PC-3 (cell line): ENCODE measurements around the gene PITX1. TPM values are rescaled to one million over a fixed set of nuclear protein-coding genes. Genes with fewer than 3 reads are reported as not detected.

Experiments used
- ATAC-seq: fragments of 200-7000 bp; cut with Tn5 transposase; 2 replicates; pipeline ENCODE4 v1.9.1; 2020; ENCODE audit warnings: mild to moderate bottlenecking, moderate library complexity
- BruUV-seq: library from RNA; stranded (reverse); fragments of 400-500 nt; replicated peaks from 2 replicates; lab custom pipeline; 2021; lab: Mats Ljungman, UMichigan
- CTCF ChIA-PET: fragments of 300-600 bp; sonication (Branson Sonifier 250); formaldehyde crosslinking; loops from one replicate; lab custom pipeline; 2022; ENCODE audit warnings: antibody characterized with exemption; lab: Charles Lee
- POLR2A ChIA-PET: fragments of 300-600 bp; sonication (Branson Sonifier 250); formaldehyde crosslinking; loops from one replicate; lab custom pipeline; 2022; ENCODE audit warnings: antibody characterized with exemption; ENCODE audit not compliant: unreplicated experiment; lab: Charles Lee
- DNase-seq: peaks from one replicate; pipeline ENCODE4 v3.0.0-alpha.2; 2015
- H2AFZ ChIP-seq: fragments of 300-600 bp; sonication (generic); 2 replicates; pipeline ENCODE4 v1.6.0; 2016; ENCODE audit warnings: antibody characterized with exemption, low read length
- H3F3A ChIP-seq: fragments of 300-600 bp; sonication (generic); one replicate; pipeline ENCODE4 v1.6.0; 2017; ENCODE audit warnings: antibody characterized with exemption, low read length, control low read depth, mild to moderate bottlenecking; ENCODE audit not compliant: unreplicated experiment
- H3K27ac ChIP-seq: fragments of 300-600 bp; sonication (generic); 2 replicates; pipeline ENCODE4 v1.5.1; 2016; ENCODE audit warnings: mild to moderate bottlenecking, low read length
- H3K27me3 ChIP-seq: fragments of 300-600 bp; sonication (generic); 2 replicates; pipeline ENCODE4 v1.6.1; 2016; ENCODE audit warnings: low read length, mixed read lengths
- H3K36me3 ChIP-seq: fragments of 300-600 bp; sonication (generic); 2 replicates; pipeline ENCODE4 v1.6.1; 2016; ENCODE audit warnings: low read depth, mixed run types, low read length, mixed read lengths
- H3K4me1 ChIP-seq: fragments of 300-600 bp; sonication (generic); 2 replicates; pipeline ENCODE4 v1.5.1; 2016; ENCODE audit warnings: low read length; ENCODE audit not compliant: insufficient read depth
- H3K4me2 ChIP-seq: fragments of 300-600 bp; sonication (generic); 2 replicates; pipeline ENCODE4 v1.6.0; 2016; ENCODE audit warnings: low read length
- H3K4me3 ChIP-seq: fragments of 300-600 bp; sonication (generic); 2 replicates; pipeline ENCODE4 v1.5.1; 2016; ENCODE audit warnings: mild to moderate bottlenecking, low read length, mixed read lengths
- H3K79me2 ChIP-seq: fragments of 300-600 bp; sonication (generic); 2 replicates; pipeline ENCODE4 v1.6.1; 2017; ENCODE audit warnings: low read length, mixed read lengths
- H3K9ac ChIP-seq: fragments of 300-600 bp; sonication (generic); 2 replicates; pipeline ENCODE4 v1.6.0; 2016; ENCODE audit warnings: mild to moderate bottlenecking, low read length
- H3K9me2 ChIP-seq: fragments of 300-600 bp; sonication (generic); replicated peaks from 2 replicates; pipeline ENCODE4 v1.6.1; 2016; ENCODE audit warnings: mixed run types, low read length, mixed read lengths
- H3K9me3 ChIP-seq: fragments of 300-600 bp; sonication (generic); 2 replicates; pipeline ENCODE4 v1.6.1; 2016; ENCODE audit warnings: low read length, mixed read lengths
- H4K20me1 ChIP-seq: fragments of 300-600 bp; sonication (generic); 2 replicates; pipeline ENCODE4 v1.6.1; 2016; ENCODE audit warnings: low read length, mixed read lengths
- CTCF ChIP-seq: fragments of 300-600 bp; sonication (generic); conservative IDR thresholded peaks from 2 replicates; pipeline ENCODE4 v1.5.1; 2017; ENCODE audit warnings: antibody characterized with exemption, low read depth, mild to moderate bottlenecking, low read length
- EZH2 ChIP-seq: fragments of 300-600 bp; sonication (generic); IDR thresholded peaks from one replicate; pipeline ENCODE4 v1.6.1; 2017; ENCODE audit warnings: antibody characterized with exemption, mild to moderate bottlenecking, low read length; ENCODE audit not compliant: unreplicated experiment
- EZH2phosphoT487 ChIP-seq: fragments of 300-600 bp; sonication (generic); IDR thresholded peaks from 2 replicates; pipeline ENCODE4 v1.6.1; 2018; ENCODE audit warnings: mild to moderate bottlenecking, antibody characterized with exemption, low read length, borderline replicate concordance
- intact Hi-C: fragments of 100-400 bp; cut with micrococcal nuclease; formaldehyde crosslinking; loops from 2 replicates; pipeline ENCODE4 v1.9.0; 2023
- total RNA-seq: library from RNA; depleted of rRNA; stranded (reverse); fragments of >200 nt; gene quantifications from 2 replicates; pipeline ENCODE4 v1.2.3, GENCODE V29; 2014

PITX1 gene
- total RNA-seq, 1 experiment from 2014 or later, result 40.8 TPM

GRCh38 chr5:135008556-135008955, 25.5 kb downstream of the PITX1 start:
- H3K9ac ChIP-seq, result no peak overlapping the region
- no peak overlapping the region for H3K4me2 ChIP-seq
- ChIA-PET CTCF (no interaction called here), POLR2A (no interaction called here)
- no peaks in the 10 kb centered on the region for H3K9me2 ChIP-seq
- TF ChIP-seq EZH2phosphoT487 (no peak), CTCF (no peak), EZH2 (no peak)
- intact Hi-C loops, result no loop called here
- H3K27ac ChIP-seq, result no peak overlapping the region
- no peaks in the 10 kb centered on the region for H3F3A ChIP-seq
- H4K20me1 ChIP-seq, result no peaks in the 10 kb centered on the region
- DNase-seq (no peak), ATAC-seq (no peak)
- H3K9me3 ChIP-seq, result no peaks in the 10 kb centered on the region
- no TSS peak for BruUV-seq
- H3K4me3 ChIP-seq, result no peak overlapping the region
- no peaks in the 10 kb centered on the region for H3K4me1 ChIP-seq
- no peaks in the 10 kb centered on the region for H3K79me2 ChIP-seq
- H3K27me3 ChIP-seq, result no peaks in the 10 kb centered on the region
- H2AFZ ChIP-seq, result no peak overlapping the region
- no peaks in the 10 kb centered on the region for H3K36me3 ChIP-seq

GRCh38 chr5:135007749-135008363, 26.2 kb downstream of the PITX1 start:
- no peaks in the 10 kb centered on the region for H3K9me2 ChIP-seq
- no TSS peak for BruUV-seq
- no peak for TF ChIP-seq EZH2
- no peak for TF ChIP-seq CTCF
- no peak for TF ChIP-seq EZH2phosphoT487
- no peaks in the 10 kb centered on the region for H3K36me3 ChIP-seq
- no peak overlapping the region for H3K4me3 ChIP-seq
- no peak overlapping the region for H3K4me2 ChIP-seq
- H2AFZ ChIP-seq, result no peak overlapping the region
- no peaks in the 10 kb centered on the region for H3K4me1 ChIP-seq
- no peaks in the 10 kb centered on the region for H3K79me2 ChIP-seq
- DNase-seq (no peak), ATAC-seq (no peak)
- H3K27me3 ChIP-seq, result no peaks in the 10 kb centered on the region
- H3K27ac ChIP-seq, result no peak overlapping the region
- no peaks in the 10 kb centered on the region for H4K20me1 ChIP-seq
- ChIA-PET CTCF (no interaction called here), POLR2A (no interaction called here)
- H3K9ac ChIP-seq, result no peak overlapping the region
- H3F3A ChIP-seq, result no peaks in the 10 kb centered on the region
- no peaks in the 10 kb centered on the region for H3K9me3 ChIP-seq
- intact Hi-C loops, result no loop called here

DNA sequence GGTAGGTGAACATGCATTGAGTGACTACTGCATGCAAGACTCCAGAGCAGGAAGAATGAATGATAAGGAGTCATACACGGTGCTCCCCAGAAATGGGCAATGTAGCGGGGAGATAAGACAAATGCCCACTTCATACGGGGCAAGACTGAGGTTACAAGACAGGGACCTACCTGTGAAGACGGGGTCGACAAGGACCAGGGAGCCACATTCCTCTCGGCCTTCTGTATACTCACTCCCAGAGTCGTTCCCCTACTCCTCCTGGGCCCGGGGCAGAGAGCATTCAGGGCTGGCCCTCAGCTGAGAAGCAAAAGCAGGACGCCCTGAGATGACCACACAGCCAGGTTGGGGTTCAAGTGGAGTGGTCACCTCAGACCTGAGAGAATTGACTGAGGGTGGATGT, 26.7 kb downstream of the PITX1 start:
- no peaks in the 10 kb centered on the region for H3K79me2 ChIP-seq
- no peak overlapping the region for H3K4me2 ChIP-seq
- ChIA-PET POLR2A (no interaction called here), CTCF (no interaction called here)
- no peaks in the 10 kb centered on the region for H3K4me1 ChIP-seq
- no peak overlapping the region for H2AFZ ChIP-seq
- no peaks in the 10 kb centered on the region for H3K27me3 ChIP-seq
- ATAC-seq (no peak), DNase-seq (no peak)
- H3K27ac ChIP-seq, result no peak overlapping the region
- H3F3A ChIP-seq, result no peaks in the 10 kb centered on the region
- H3K9ac ChIP-seq, result no peak overlapping the region
- H4K20me1 ChIP-seq, result no peaks in the 10 kb centered on the region
- no peaks in the 10 kb centered on the region for H3K9me3 ChIP-seq
- intact Hi-C loops, result no loop called here
- H3K36me3 ChIP-seq, result no peaks in the 10 kb centered on the region
- no peak for TF ChIP-seq CTCF
- TF ChIP-seq EZH2, result no peak
- TF ChIP-seq EZH2phosphoT487, result no peak
- no peaks in the 10 kb centered on the region for H3K9me2 ChIP-seq
- BruUV-seq, result no TSS peak
- no peak overlapping the region for H3K4me3 ChIP-seq
